ENCODE measurements around the gene VARS2.
"Not testable (repeated sequence)": the region's sequence is repeated elsewhere in the genome, so short reads cannot be mapped to it uniquely, and the experiment has no call there.

Gene VARS2

DNA sequence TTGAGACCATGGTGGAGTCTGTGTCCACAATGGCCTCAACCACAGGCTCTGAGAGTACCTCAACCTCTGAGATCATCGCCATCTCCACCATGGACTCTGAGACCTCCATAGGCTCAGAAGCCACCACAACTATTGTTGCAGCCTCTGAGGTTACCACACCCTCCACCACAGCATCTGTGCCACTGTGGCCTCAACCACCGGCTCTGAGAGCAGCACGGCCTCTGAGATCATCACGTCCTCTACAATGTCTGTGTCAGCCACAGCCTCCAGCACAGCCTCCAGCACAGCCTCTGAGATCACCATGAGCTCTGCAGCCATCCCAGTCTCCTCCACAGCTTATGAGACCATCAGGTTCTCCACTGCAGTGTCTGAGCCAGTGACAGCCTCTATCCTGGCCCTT lies 50.0 kb downstream of the VARS2 start:
- no peak for DNase-seq

DNA sequence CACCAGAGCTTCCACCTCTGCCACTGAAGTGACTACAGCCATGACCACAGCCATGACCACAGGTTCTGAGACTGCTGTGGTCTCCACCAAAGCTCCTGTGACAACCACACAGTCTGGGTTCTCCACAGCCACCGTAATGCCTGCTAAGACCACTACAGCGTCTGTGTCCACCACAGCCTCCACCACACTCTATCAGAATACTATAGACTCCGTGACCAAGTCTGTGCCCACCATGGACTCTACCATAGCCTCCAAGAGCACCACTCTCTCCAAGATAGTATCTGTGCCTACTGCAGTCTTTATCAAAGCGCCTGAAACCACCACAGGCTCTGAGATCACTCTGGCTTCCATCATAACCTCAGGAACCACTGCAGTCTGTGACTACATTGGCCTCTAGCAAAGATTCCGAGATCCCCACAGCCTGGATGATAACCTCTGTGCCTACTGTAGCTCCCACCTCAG lies 51.1 kb downstream of the VARS2 start:
- no peak for DNase-seq

DNA sequence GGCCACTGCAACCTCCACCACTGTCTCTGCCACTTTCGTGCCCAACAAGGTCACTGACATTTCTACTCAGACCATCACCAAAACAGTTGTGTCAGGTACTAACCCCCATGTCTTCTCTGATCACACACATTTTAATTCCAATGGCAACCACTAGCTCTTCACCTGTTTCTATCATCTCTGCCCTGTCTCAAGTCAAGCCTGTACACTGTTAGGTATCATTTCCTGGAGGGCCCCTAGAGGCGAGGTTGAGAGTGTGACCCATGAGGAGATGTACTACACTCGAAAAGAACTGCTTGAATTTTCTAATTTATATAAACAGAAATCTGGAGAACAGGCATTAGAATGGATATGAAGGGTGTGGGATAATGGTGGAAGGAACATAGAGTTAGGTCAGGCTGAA lies 52.1 kb downstream of the VARS2 start:
- no peak for DNase-seq

DNA sequence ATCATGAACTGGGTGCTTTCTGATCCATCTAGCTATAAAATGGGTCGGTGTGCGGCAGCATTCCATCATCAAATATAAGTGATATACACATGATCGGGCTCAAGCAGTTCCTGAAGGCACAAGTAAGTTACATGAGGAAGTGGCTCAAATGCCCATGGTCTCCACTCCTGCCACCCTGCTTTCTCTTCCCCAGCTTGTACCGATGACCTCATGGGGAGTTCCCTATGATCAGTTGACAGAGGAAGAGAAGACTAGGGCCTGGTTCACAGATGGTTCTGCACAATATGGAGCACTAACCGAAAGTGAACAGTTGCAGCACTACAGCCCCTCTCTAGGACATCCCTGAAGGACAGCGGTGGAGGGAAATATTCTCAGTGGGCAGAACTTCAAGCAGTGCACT lies 55.1 kb downstream of the VARS2 start:
- not testable (repeated sequence) for DNase-seq

DNA sequence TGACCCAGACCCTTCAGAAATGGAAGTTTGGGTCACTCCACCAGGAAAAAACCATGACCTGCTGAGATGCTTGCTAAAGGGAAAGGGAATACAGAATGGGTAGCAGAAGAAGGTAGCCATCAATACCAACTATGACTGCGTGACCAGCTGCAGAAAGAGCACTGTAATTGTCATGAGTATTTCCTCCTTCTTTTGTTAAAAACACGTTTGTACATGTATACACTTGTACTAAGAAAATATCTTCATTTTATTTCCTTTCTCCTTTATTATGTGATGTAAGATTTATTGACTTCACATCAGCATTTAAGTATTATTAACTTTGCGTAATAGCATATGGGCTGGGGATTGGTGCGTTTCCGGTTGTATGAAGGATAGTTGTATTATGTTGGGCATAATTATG lies 56.9 kb downstream of the VARS2 start:
- DNase-seq: no peak

DNA sequence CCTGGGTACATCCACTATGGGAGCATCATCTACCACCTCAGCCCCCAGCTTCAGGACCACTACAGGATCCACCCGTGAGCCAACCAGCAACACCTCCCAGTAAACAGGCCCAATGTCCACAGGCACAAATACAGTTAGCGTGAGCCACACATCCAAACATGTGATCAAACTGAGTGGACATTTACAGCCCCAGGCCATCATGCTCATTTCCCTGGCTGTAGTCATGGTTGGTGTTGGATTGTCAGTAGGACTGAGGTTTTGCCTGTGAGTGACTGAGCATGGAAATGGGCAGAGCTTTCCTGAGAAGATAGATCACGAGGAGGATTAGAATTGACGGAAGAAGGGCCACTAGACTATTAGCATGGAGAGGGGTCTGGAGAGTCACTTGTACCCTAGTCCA lies 58.8 kb downstream of the VARS2 start:
- no peak for DNase-seq

DNA sequence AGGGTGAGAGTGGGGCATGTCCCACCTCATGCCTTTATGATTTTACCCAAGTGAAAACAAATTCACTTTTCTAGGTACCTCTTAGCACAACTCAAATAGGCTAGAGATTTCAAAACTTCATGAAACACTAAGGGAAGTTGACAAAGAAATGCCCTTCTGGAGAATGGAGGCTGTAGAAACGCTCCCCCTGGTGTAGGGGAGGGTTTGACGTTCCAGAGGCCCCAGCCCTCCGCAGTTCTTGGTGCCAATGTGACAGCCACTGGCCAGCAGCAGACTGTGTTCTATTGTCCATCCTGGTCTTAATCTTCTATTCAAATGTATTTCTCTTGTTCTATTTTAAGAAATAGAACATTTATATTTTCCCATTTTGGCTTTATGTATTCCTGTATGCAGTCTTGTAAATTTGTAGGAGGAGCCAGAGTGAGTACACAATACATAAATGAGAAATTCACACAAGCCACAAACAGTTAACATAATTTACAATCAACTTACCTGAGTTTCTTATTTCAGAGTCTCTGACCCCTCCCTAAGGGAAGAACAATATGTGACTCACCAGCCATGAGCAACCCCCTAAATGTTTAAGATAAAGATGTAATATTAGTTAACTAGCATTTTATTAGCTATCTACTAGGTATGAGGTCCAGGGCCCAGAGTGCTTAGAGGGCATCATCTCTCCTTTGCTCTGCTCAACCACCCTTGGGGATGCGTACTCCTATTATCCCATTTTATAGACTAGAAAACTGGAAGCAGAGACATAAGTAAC lies 60.6 kb downstream of the VARS2 start:
- DNase-seq: no peak

Data from fibroblast of skin of abdomen (primary cell).